Keratinocyte (primary cell): ENCODE measurements around the gene U2AF1L4. TPM values are rescaled to one million over a fixed set of nuclear protein-coding genes. Genes with fewer than 3 reads are reported as not detected.
A peak's percentile ranks its signal among the peaks of the same experiment; 100 is the strongest.

Experiments used
- DNase-seq: peaks from one replicate; pipeline ENCODE4 v3.0.0-alpha.2; 2011; ENCODE audit warnings: low read depth, missing footprints, low spot score
- FAIRE-seq: peaks from 2 replicates; lab custom pipeline; 2011; peaks lifted over from hg19 to GRCh38; lab: Jason Lieb, UNC
- H2AFZ ChIP-seq: 2 replicates; pipeline ENCODE4 v1.6.0; 2012; ENCODE audit warnings: low read length, control low read depth, inconsistent platforms; ENCODE audit not compliant: control insufficient read depth
- H3K27ac ChIP-seq: 2 replicates; pipeline ENCODE4 v1.5.1; 2011; ENCODE audit warnings: low read length; ENCODE audit not compliant: control insufficient read depth, insufficient read depth
- H3K27me3 ChIP-seq: 3 replicates; pipeline ENCODE4 v1.6.0; 2011; ENCODE audit warnings: low read length; ENCODE audit not compliant: control insufficient read depth, insufficient read depth; ENCODE audit errors: extremely low read depth
- H3K36me3 ChIP-seq, 2 experiments: 2 replicates in 1 of 2; 3 replicates in 1 of 2; pipeline ENCODE4 v1.5.1; 2011; ENCODE audit warnings: low read length in 2 of 2, mild to moderate bottlenecking in 1 of 2; ENCODE audit not compliant: control insufficient read depth in 2 of 2, insufficient read depth in 2 of 2; ENCODE audit errors: extremely low read depth in 1 of 2
- H3K4me1 ChIP-seq: 3 replicates; pipeline ENCODE4 v1.5.1; 2011; ENCODE audit warnings: low read length; ENCODE audit not compliant: control insufficient read depth, insufficient read depth; ENCODE audit errors: extremely low read depth
- H3K4me2 ChIP-seq: 3 replicates; pipeline ENCODE4 v1.6.0; 2011; ENCODE audit warnings: low read depth, low read length; ENCODE audit not compliant: control insufficient read depth, insufficient read depth; ENCODE audit errors: extremely low read depth
- H3K4me3 ChIP-seq, 3 experiments: fragments of 200-600 bp in 1 of 3; sonication (generic) in 1 of 3; 2 replicates in 2 of 3; 3 replicates in 1 of 3; pipeline ENCODE4 v1.5.1; 2011 to 2016; ENCODE audit warnings: low read length in 3 of 3, mild to moderate bottlenecking in 3 of 3, control low read depth in 2 of 3, inconsistent platforms in 1 of 3, low read depth in 1 of 3, mixed read lengths in 1 of 3, mixed run types in 1 of 3, moderate library complexity in 1 of 3; ENCODE audit not compliant: control insufficient read depth in 2 of 3, insufficient read depth in 2 of 3; ENCODE audit errors: extremely low read depth in 1 of 3
- H3K79me2 ChIP-seq: 2 replicates; pipeline ENCODE4 v1.6.0; 2012; ENCODE audit warnings: low read length; ENCODE audit not compliant: control insufficient read depth, insufficient read depth
- H3K9ac ChIP-seq: 3 replicates; pipeline ENCODE4 v1.6.0; 2011; ENCODE audit warnings: low read length; ENCODE audit not compliant: control insufficient read depth, insufficient read depth; ENCODE audit errors: extremely low read depth
- H3K9me1 ChIP-seq: 3 replicates; pipeline ENCODE4 v1.6.0; 2011; ENCODE audit warnings: low read length; ENCODE audit not compliant: control insufficient read depth, insufficient read depth; ENCODE audit errors: extremely low read depth
- H3K9me3 ChIP-seq: 2 replicates; pipeline ENCODE4 v1.5.1; 2012; ENCODE audit warnings: low read depth, low read length; ENCODE audit not compliant: control insufficient read depth
- H4K20me1 ChIP-seq: 3 replicates; pipeline ENCODE4 v1.6.0; 2011; ENCODE audit warnings: low read length; ENCODE audit not compliant: control insufficient read depth, insufficient read depth; ENCODE audit errors: extremely low read depth
- CTCF ChIP-seq, 3 experiments: IDR thresholded peaks in 1 of 3; conservative IDR thresholded peaks in 1 of 3; optimal IDR thresholded peaks in 1 of 3; 2 replicates in 2 of 3; 3 replicates in 1 of 3; pipeline versions ENCODE3 to v1.5.1; 2011; ENCODE audit warnings: low read length in 3 of 3, mild to moderate bottlenecking in 3 of 3, moderate library complexity in 2 of 3, control low read depth in 1 of 3, inconsistent platforms in 1 of 3; ENCODE audit not compliant: insufficient read depth in 2 of 3; ENCODE audit errors: extremely low read depth in 1 of 3
- EZH2 ChIP-seq: IDR thresholded peaks from one replicate; pipeline ENCODE4 v1.6.1; 2012; ENCODE audit warnings: inconsistent platforms, mild to moderate bottlenecking, low read length, moderate library complexity
- dilution Hi-C: fragments of 300-500 bp; cut with MboI; formaldehyde crosslinking; loops from one replicate; pipeline ENCODE4 v1.7.0; 2020; ENCODE audit warnings: low sequenced_read_pairs; ENCODE audit not compliant: extremely low pct_ligation_motif_present
- polyA plus RNA-seq, 5 experiments: library from polyadenylated mRNA; depleted of rRNA in 3 of 5; stranded (reverse) in 3 of 5; stranded (forward) in 1 of 5; unstranded in 1 of 5; fragments of >200 nt; gene quantifications; 1 replicate in 1 of 5; 2 replicates in 3 of 5; 3 replicates in 1 of 5; pipeline versions ENCODE4 v1.2.1 to v1.2.3, GENCODE V29; 2011 to 2012; ENCODE audit warnings: missing spikeins in 2 of 5, low read depth in 1 of 5, low replicate concordance in 1 of 5

U2AF1L4 gene
- polyA plus RNA-seq, 1 donor (not counting 4 experiments of a cell fraction or from before 2014, with no cell fraction given): 8.9 TPM

- Histone ChIP-seq H3K4me2 (peak overlapping the region; percentile 87), H4K20me1 (peaks cover 4% of the 10 kb centered on the region), H3K9ac (peak overlapping the region; percentile 85), H3K4me1 (peaks cover 22% of the 10 kb centered on the region), H3K9me3 (no peaks in the 10 kb centered on the region), H3K27ac (peak overlapping the region; percentile 58), H3K4me3 (peak overlapping the region; percentile 78 to 92 (median 89)), H2AFZ (no peak overlapping the region), H3K79me2 (peaks cover 45% of the 10 kb centered on the region), H3K9me1 (no peaks in the 10 kb centered on the region), H3K27me3 (no peaks in the 10 kb centered on the region), H3K36me3 (peaks cover 20 to 25% of the 10 kb centered on the region in 2 experiments)
- DNase-seq: no peak
- dilution Hi-C loops: no loop called here
- TF ChIP-seq CTCF (optimal IDR thresholded peaks at IDR 0.05 in 1 of 3, IDR thresholded peaks at IDR 0.05 in 1 of 3, conservative IDR thresholded peaks at IDR 0.05 in 1 of 3; ENCODE audit: extremely low read depth in 1 of 3, insufficient read depth in 2 of 3, low read length in 3 of 3): no peak
- TF ChIP-seq EZH2: no peak
- FAIRE-seq: no peak
Measured at GRCh38 chr19:35718345-35719041, 26.7 kb downstream of the U2AF1L4 start.

GRCh38 chr19:35717665-35718344 lies 27.4 kb downstream of the U2AF1L4 start, which contains the start of gene KMT2B:
KMT2B (plus strand) TSS chr19:35718003; CDS start chr19:35718019, 16 bp downstream.
- H3K4me2 ChIP-seq: peak within 1 kb of the TSS; percentile 96
- peak within 1 kb of the TSS; percentile 86 to 92 (median 89) for H3K4me3 ChIP-seq
- peaks cover 22% of the 10 kb centered on the region for H3K4me1 ChIP-seq
- no peaks in the 10 kb centered on the region for H3K9me3 ChIP-seq
- FAIRE-seq: no peak
- H3K79me2 ChIP-seq: peaks cover 41% of the 10 kb centered on the region
- no peaks in the 10 kb centered on the region for H3K27me3 ChIP-seq
- no peak for TF ChIP-seq CTCF (optimal IDR thresholded peaks at IDR 0.05 in 1 of 3, IDR thresholded peaks at IDR 0.05 in 1 of 3, conservative IDR thresholded peaks at IDR 0.05 in 1 of 3; ENCODE audit: extremely low read depth in 1 of 3, insufficient read depth in 2 of 3, low read length in 3 of 3)
- TF ChIP-seq EZH2: no peak
- peak within 1 kb of the TSS; percentile 85 for H3K9ac ChIP-seq
- no peaks in the 10 kb centered on the region for H3K9me1 ChIP-seq
- peak within 1 kb of the TSS; percentile 58 for H3K27ac ChIP-seq
- DNase-seq: no peak
- H2AFZ ChIP-seq: peak within 1 kb of the TSS; percentile 86
- H3K36me3 ChIP-seq: peaks cover 13 to 18% of the 10 kb centered on the region in 2 experiments
- peaks cover 4% of the 10 kb centered on the region for H4K20me1 ChIP-seq
- dilution Hi-C loops: no loop called here
